Osteoblast (primary cell): ENCODE results near the gene BTBD6. TPM values are rescaled to one million over a fixed set of nuclear protein-coding genes. Genes with fewer than 3 reads are reported as not detected.
A peak's percentile ranks its signal among the peaks of the same experiment; 100 is the strongest.
"Not testable (repeated sequence)": the region's sequence is repeated elsewhere in the genome, so short reads cannot be mapped to it uniquely, and the experiment has no call there.

Source experiments
- DNase-seq: peaks from one replicate; pipeline ENCODE4 v3.0.0; 2011; ENCODE audit warnings: low spot score, mixed read lengths; ENCODE audit not compliant: insufficient read length; ENCODE audit errors: missing footprints
- H2AFZ ChIP-seq: 2 replicates; pipeline ENCODE4 v1.6.0; 2011; ENCODE audit warnings: mild to moderate bottlenecking, low read length
- H3K27ac ChIP-seq: 2 replicates; pipeline ENCODE4 v1.5.1; 2011; ENCODE audit warnings: mild to moderate bottlenecking, low read depth, low read length, moderate library complexity
- H3K27me3 ChIP-seq: 2 replicates; pipeline ENCODE4 v1.6.0; 2012; ENCODE audit warnings: mild to moderate bottlenecking, control low read depth, inconsistent platforms, low read length, moderate library complexity; ENCODE audit not compliant: insufficient read depth
- H3K36me3 ChIP-seq: 2 replicates; pipeline ENCODE4 v1.5.1; 2011; ENCODE audit warnings: mild to moderate bottlenecking, low read length, control low read depth, moderate library complexity; ENCODE audit not compliant: insufficient read depth
- H3K4me1 ChIP-seq: 2 replicates; pipeline ENCODE4 v1.5.1; 2011; ENCODE audit warnings: mild to moderate bottlenecking, low read length, control low read depth, moderate library complexity; ENCODE audit not compliant: insufficient read depth
- H3K4me2 ChIP-seq: 2 replicates; pipeline ENCODE4 v1.6.0; 2011; ENCODE audit warnings: mild to moderate bottlenecking, low read length; ENCODE audit not compliant: insufficient read depth
- H3K4me3 ChIP-seq: fragments of 200-600 bp; sonication (generic); 3 replicates; pipeline ENCODE4 v1.5.1; 2012; ENCODE audit warnings: mild to moderate bottlenecking, low read length, inconsistent platforms; ENCODE audit not compliant: insufficient read depth
- H3K79me2 ChIP-seq: 2 replicates; pipeline ENCODE4 v1.6.0; 2012; ENCODE audit warnings: mild to moderate bottlenecking, low read length, control low read depth, inconsistent platforms; ENCODE audit not compliant: insufficient read depth
- H3K9me3 ChIP-seq: 2 replicates; pipeline ENCODE4 v1.5.1; 2011; ENCODE audit warnings: low read depth, low read length, control low read depth
- H4K20me1 ChIP-seq: 2 replicates; pipeline ENCODE4 v1.6.0; 2012; ENCODE audit warnings: mild to moderate bottlenecking, low read length, control low read depth; ENCODE audit not compliant: insufficient read depth
- total RNA-seq: library from RNA; depleted of rRNA; stranded (reverse); fragments of >200 nt; gene quantifications from 2 replicates; pipeline ENCODE4 v1.2.3, GENCODE V29; 2012
- TF ChIP-seq, protein P1 (sequence below): IDR thresholded peaks from 2 replicates; pipeline ENCODE4 v1.5.1; 2011; ENCODE audit warnings: mild to moderate bottlenecking, low read depth, low read length, moderate library complexity; ENCODE audit errors: extremely low read depth

Gene BTBD6
- total RNA-seq, 1 donor, result 54.3 TPM

DNA sequence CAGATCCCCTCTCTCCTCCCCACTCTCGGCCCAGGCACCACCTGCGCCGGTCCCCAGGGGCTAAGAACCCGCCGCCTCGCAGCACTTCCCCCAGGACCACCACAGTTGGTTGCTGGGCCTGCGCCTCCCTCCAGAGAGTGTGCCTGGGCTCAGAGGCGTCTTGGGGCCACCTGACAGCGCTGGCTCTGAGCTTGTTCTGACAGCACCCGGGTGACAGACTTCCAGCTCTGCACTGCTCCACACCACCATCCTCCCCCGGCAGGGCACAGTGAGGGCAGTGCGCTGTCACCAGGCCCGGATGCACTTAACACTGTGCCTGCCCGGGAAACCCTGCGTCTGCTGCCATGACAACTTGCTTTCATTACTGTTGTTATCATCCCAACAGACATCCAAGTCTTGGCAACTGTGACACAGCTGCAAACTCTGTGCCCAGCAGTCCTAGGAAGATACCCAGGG lies 45.8 kb downstream of the BTBD6 start:
- no peak overlapping the region for H2AFZ ChIP-seq
- no peak overlapping the region for H3K27ac ChIP-seq
- H3K4me1 ChIP-seq, result no peaks in the 10 kb centered on the region
- no peaks in the 10 kb centered on the region for H3K36me3 ChIP-seq
- DNase-seq, result peak; percentile 87
- no peaks in the 10 kb centered on the region for H3K27me3 ChIP-seq
- no peak overlapping the region for H3K4me2 ChIP-seq
- TF ChIP-seq, protein P1, sequence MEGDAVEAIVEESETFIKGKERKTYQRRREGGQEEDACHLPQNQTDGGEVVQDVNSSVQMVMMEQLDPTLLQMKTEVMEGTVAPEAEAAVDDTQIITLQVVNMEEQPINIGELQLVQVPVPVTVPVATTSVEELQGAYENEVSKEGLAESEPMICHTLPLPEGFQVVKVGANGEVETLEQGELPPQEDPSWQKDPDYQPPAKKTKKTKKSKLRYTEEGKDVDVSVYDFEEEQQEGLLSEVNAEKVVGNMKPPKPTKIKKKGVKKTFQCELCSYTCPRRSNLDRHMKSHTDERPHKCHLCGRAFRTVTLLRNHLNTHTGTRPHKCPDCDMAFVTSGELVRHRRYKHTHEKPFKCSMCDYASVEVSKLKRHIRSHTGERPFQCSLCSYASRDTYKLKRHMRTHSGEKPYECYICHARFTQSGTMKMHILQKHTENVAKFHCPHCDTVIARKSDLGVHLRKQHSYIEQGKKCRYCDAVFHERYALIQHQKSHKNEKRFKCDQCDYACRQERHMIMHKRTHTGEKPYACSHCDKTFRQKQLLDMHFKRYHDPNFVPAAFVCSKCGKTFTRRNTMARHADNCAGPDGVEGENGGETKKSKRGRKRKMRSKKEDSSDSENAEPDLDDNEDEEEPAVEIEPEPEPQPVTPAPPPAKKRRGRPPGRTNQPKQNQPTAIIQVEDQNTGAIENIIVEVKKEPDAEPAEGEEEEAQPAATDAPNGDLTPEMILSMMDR, result no peak
- peaks cover 34% of the 10 kb centered on the region for H4K20me1 ChIP-seq
- peaks cover 79% of the 10 kb centered on the region for H3K79me2 ChIP-seq
- H3K4me3 ChIP-seq, result no peak overlapping the region
- H3K9me3 ChIP-seq, result no peaks in the 10 kb centered on the region

DNA sequence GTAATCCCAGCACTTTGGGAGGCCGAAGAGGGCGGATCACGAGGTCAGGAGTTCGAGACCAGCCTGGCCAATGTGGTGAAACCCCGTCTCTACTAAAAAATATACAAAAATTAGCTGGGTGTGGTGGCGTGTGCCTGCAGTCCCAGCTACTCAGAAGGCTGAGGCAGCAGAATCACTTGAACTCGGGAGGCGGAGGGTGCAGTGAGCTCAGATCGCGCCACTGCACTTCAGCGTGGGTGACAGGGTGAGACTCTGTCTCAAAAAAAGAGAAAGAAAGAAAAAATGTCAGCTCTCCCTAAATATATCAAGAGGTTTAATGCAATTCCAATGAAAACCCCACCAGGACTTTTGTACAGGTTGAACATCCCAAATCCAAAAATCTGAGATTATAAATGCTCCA lies 49.0 kb downstream of the BTBD6 start:
- not testable (repeated sequence) for H3K4me3 ChIP-seq, H2AFZ ChIP-seq, H3K4me2 ChIP-seq, H3K4me1 ChIP-seq, DNase-seq, H3K27me3 ChIP-seq, H3K9me3 ChIP-seq, H3K27ac ChIP-seq, H3K36me3 ChIP-seq
- Histone ChIP-seq H3K79me2 (peaks cover 72% of the 10 kb centered on the region), H4K20me1 (peaks cover 31% of the 10 kb centered on the region)

DNA sequence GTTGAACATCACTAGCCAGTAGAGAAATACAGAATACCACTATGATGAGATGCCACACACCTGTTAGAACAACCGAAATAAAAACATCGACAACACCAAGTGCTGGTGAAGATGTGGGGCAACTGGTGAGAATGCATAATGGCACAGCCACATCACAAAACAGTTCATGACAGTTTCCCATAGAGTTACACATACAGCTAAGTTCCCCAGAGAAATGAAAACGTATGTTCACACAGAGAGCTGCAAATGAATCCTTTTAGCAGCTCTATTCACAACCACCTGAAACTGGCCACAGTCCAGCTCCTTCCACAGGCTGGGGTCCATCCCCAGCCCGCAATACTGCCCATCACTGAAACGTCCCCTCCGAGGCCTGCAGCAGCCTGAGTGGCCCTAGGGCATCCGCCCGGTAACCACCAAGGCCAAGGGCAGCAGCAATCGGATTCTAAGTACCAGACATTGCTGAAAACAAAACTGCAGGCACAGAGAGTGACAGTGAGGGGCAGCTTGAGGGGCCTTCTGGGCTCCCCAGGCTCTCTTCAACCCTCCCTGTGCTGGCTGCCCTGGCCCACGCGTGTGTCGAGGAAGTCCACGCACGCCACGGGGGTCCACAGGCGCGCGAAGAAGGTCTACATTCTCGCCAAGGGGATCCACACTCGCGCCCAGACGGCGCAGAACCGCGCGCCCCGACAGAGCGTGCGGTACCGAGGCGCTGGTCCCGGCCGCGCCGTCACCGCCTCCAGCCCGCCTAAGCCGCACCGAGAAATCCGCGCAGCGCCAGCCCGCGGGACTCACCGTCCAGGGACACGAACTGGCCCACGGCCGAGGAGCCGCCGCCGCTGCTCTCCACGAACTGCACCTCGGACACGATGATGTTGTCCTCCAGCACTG lies 51.6 kb downstream of the BTBD6 start:
- Histone ChIP-seq H3K9me3 (no peaks in the 10 kb centered on the region), H2AFZ (peak overlapping the region; percentile 88), H3K27me3 (no peaks in the 10 kb centered on the region), H4K20me1 (peaks cover 11% of the 10 kb centered on the region), H3K36me3 (no peaks in the 10 kb centered on the region), H3K4me3 (peak overlapping the region; percentile 89), H3K79me2 (peaks cover 46% of the 10 kb centered on the region), H3K4me2 (peak overlapping the region; percentile 80), H3K27ac (peak overlapping the region; percentile 76), H3K4me1 (peaks cover 4% of the 10 kb centered on the region)
- DNase-seq, result peak; percentile 91
- TF ChIP-seq, protein P1, result no peak

Other genes with a start within 250 kb of the BTBD6 start
- 13.3 and 13.8 TPM in 2 replicates for gene CDCA4, start 227.4 kb upstream of the BTBD6 start, total RNA-seq
- under 0.01 TPM in 2 replicates for gene GPR132, start 183.1 kb upstream of the BTBD6 start, total RNA-seq
- 1.8 and 3.3 TPM in 2 replicates for gene JAG2, start 79.8 kb upstream of the BTBD6 start, total RNA-seq
- gene NUDT14, start 67.2 kb upstream of the BTBD6 start, total RNA-seq, result 13.6 and 15.9 TPM in 2 replicates
- 33.6 and 34.4 TPM in 2 replicates for gene BRF1, start 52.5 kb downstream of the BTBD6 start, total RNA-seq
- 81.1 and 81.3 TPM in 2 replicates for gene PACS2, start 66.2 kb downstream of the BTBD6 start, total RNA-seq
- under 0.01 and 0.29 TPM in 2 replicates for gene TEX22, start 150.0 kb downstream of the BTBD6 start, total RNA-seq
- gene MTA1, start 171.3 kb downstream of the BTBD6 start, total RNA-seq, result 60.4 TPM in 2 replicates
- 31.5 and 43.8 TPM in 2 replicates for gene CRIP2, start 226.3 kb downstream of the BTBD6 start, total RNA-seq
- gene CRIP1, start 238.4 kb downstream of the BTBD6 start, total RNA-seq, result 5.0 and 8.7 TPM in 2 replicates
- 3.2 and 5.1 TPM in 2 replicates for gene TEDC1, start 242.7 kb downstream of the BTBD6 start, total RNA-seq